ENCODE results near the gene MIX23. TPM values are rescaled to one million over a fixed set of nuclear protein-coding genes. Genes with fewer than 3 reads are reported as not detected.

MIX23 gene
- total RNA-seq (10 to 100 TPM; 23.4 to 25.1 TPM), polyA plus RNA-seq (1 to 10 TPM; 5.3 to 8.9 TPM)

- Mint-ChIP-seq H3K9me3 (no peaks in the 10 kb centered on the region), H3K4me3 (peak within 1 kb of the TSS; percentile 89 to 96 (median 94)), H3K27me3 (no peaks in the 10 kb centered on the region), H3K27ac (peak within 1 kb of the TSS; percentile 93 to 98 (median 95)), H3K4me1 (peaks cover 17 to 46% (median 34%) of the 10 kb centered on the region in 4 donors), H3K36me3 (peaks cover 0 to 19% of the 10 kb centered on the region in 2 donors)
- CTCF ChIA-PET (ENCODE audit: partially characterized antibody), result interaction anchor here (0.6 to 4.0 kb wide), 8 partner anchors 8 to 296 kb away, joined by 3 to 47 read pairs (median 4); partner anchors contain the start of gene WDR5B
- peak; percentile 81 to 88 (median 83) for DNase-seq
- Histone ChIP-seq H3K4me3 (ENCODE audit: low read length in 2 of 2) (peak within 1 kb of the TSS; percentile 72 to 84), H3K9me3 (ENCODE audit: control insufficient read depth in 1 of 2, low read length in 2 of 2) (no peaks in the 10 kb centered on the region), H3K36me3 (ENCODE audit: insufficient read depth, low read length) (no peaks in the 10 kb centered on the region), H3K27ac (ENCODE audit: low read depth, low read length) (peak within 1 kb of the TSS; percentile 76), H3K4me1 (ENCODE audit: insufficient read depth, low read length) (peaks cover 31% of the 10 kb centered on the region), H3K27me3 (ENCODE audit: insufficient read depth, low read length) (no peaks in the 10 kb centered on the region)
- intact Hi-C loops (cut with micrococcal nuclease), result loop anchor here (10.0 kb wide), 1 partner anchor 548 kb away; the partner anchor contains the start of genes EAF2 and IQCB1
- POLR2A ChIA-PET (ENCODE audit: partially characterized antibody), result interaction anchor here (0.6 to 3.6 kb wide), 14 partner anchors 10 to 1640 kb away, joined by 3 to 108 read pairs (median 8); partner anchors contain the start of genes DTX3L, GTF2E1, HCLS1 and HSPBAP1
These were observed at the start of gene MIX23 for GRCh38 chr3:122382888-122383666. MIX23 (minus strand) TSS chr3:122383231; CDS start chr3:122383224, 7 bp downstream.

- Mint-ChIP-seq H3K36me3 (peaks cover 83 to 87% of the 10 kb centered on the region in 2 donors), H3K4me3 (no peak overlapping the region), H3K27me3 (no peaks in the 10 kb centered on the region), H3K9me3 (peaks cover 0 to 15% (median 0%) of the 10 kb centered on the region in 8 donors), H3K27ac (peak overlapping the region in 2 of 7 donors; percentile 32 to 54), H3K4me1 (peaks cover 0 to 14% (median 5%) of the 10 kb centered on the region in 4 donors)
- POLR2A ChIA-PET (ENCODE audit: partially characterized antibody), result no interaction called here
- CTCF ChIA-PET (ENCODE audit: partially characterized antibody), result no interaction called here
- Histone ChIP-seq H3K4me3 (ENCODE audit: low read length in 2 of 2) (no peak overlapping the region), H3K9me3 (ENCODE audit: control insufficient read depth in 1 of 2, low read length in 2 of 2) (no peaks in the 10 kb centered on the region), H3K27ac (ENCODE audit: low read depth, low read length) (no peak overlapping the region), H3K36me3 (ENCODE audit: insufficient read depth, low read length) (peaks cover 22% of the 10 kb centered on the region), H3K4me1 (ENCODE audit: insufficient read depth, low read length) (no peaks in the 10 kb centered on the region), H3K27me3 (ENCODE audit: insufficient read depth, low read length) (no peaks in the 10 kb centered on the region)
- DNase-seq, result no peak
- intact Hi-C loops (cut with micrococcal nuclease), result no loop called here
These were observed 47.3 kb upstream of the MIX23 start for GRCh38 chr3:122430371-122430770.

- Mint-ChIP-seq H3K9me3 (peaks cover 0 to 15% (median 0%) of the 10 kb centered on the region in 8 donors), H3K36me3 (peaks cover 74 to 81% of the 10 kb centered on the region in 2 donors), H3K4me1 (peaks cover 0 to 14% (median 5%) of the 10 kb centered on the region in 4 donors), H3K27me3 (no peaks in the 10 kb centered on the region), H3K4me3 (no peak overlapping the region), H3K27ac (peak overlapping the region in 6 of 7 donors; percentile 5 to 70 (median 56))
- Histone ChIP-seq H3K27me3 (ENCODE audit: insufficient read depth, low read length) (no peaks in the 10 kb centered on the region), H3K9me3 (ENCODE audit: control insufficient read depth in 1 of 2, low read length in 2 of 2) (no peaks in the 10 kb centered on the region), H3K27ac (ENCODE audit: low read depth, low read length) (no peak overlapping the region), H3K4me3 (ENCODE audit: low read length in 2 of 2) (no peak overlapping the region), H3K36me3 (ENCODE audit: insufficient read depth, low read length) (peaks cover 26% of the 10 kb centered on the region), H3K4me1 (ENCODE audit: insufficient read depth, low read length) (no peaks in the 10 kb centered on the region)
- no peak for DNase-seq
- ChIA-PET POLR2A (ENCODE audit: partially characterized antibody) (interaction anchor here (1.3 kb wide), 1 partner anchor 12 kb away, joined by 6 read pairs; the partner anchor contains the start of gene WDR5B), CTCF (ENCODE audit: partially characterized antibody) (no interaction called here)
- intact Hi-C loops (cut with micrococcal nuclease), result no loop called here
These were observed 44.9 kb upstream of the MIX23 start for GRCh38 chr3:122427857-122428471.

GRCh38 chr3:122421836-122422235 lies 38.8 kb upstream of the MIX23 start:
- intact Hi-C loops (cut with micrococcal nuclease), result no loop called here
- peak overlapping the region in 3 of 7 donors; percentile 13 to 48 (median 37) for H3K27ac Mint-ChIP-seq
- H3K27me3 ChIP-seq (ENCODE audit: insufficient read depth, low read length), result no peaks in the 10 kb centered on the region
- ChIA-PET CTCF (ENCODE audit: partially characterized antibody) (interaction anchor here (1.1 kb wide), 1 partner anchor 14 kb away, joined by 3 read pairs; no protein-coding TSS in a partner anchor), POLR2A (ENCODE audit: partially characterized antibody) (no interaction called here)
- peaks cover 29 to 48% of the 10 kb centered on the region in 2 donors for H3K36me3 Mint-ChIP-seq
- no peaks in the 10 kb centered on the region for H3K9me3 Mint-ChIP-seq
- no peak overlapping the region for H3K4me3 Mint-ChIP-seq
- H3K4me1 ChIP-seq (ENCODE audit: insufficient read depth, low read length), result peaks cover 7% of the 10 kb centered on the region
- H3K27ac ChIP-seq (ENCODE audit: low read depth, low read length), result no peak overlapping the region
- H3K4me3 ChIP-seq (ENCODE audit: low read length in 2 of 2), result no peak overlapping the region
- no peaks in the 10 kb centered on the region for H3K9me3 ChIP-seq (ENCODE audit: control insufficient read depth in 1 of 2, low read length in 2 of 2)
- H3K27me3 Mint-ChIP-seq, result no peaks in the 10 kb centered on the region
- peaks cover 32% of the 10 kb centered on the region for H3K36me3 ChIP-seq (ENCODE audit: insufficient read depth, low read length)
- peaks cover 6 to 21% (median 11%) of the 10 kb centered on the region in 4 donors for H3K4me1 Mint-ChIP-seq
- no peak for DNase-seq

GRCh38 chr3:122421101-122421500 lies 38.1 kb upstream of the MIX23 start:
- ChIA-PET CTCF (ENCODE audit: partially characterized antibody) (interaction anchor here (1.0 to 1.1 kb wide), 2 partner anchors 12 to 13 kb away, joined by 3 read pairs; no protein-coding TSS in a partner anchor), POLR2A (ENCODE audit: partially characterized antibody) (interaction anchor here (1.3 kb wide), 1 partner anchor 37 kb away, joined by 3 read pairs; the partner anchor contains the start of gene FAM162A)
- DNase-seq, result no peak
- Histone ChIP-seq H3K27ac (ENCODE audit: low read depth, low read length) (no peak overlapping the region), H3K9me3 (ENCODE audit: control insufficient read depth in 1 of 2, low read length in 2 of 2) (no peaks in the 10 kb centered on the region), H3K36me3 (ENCODE audit: insufficient read depth, low read length) (peaks cover 25% of the 10 kb centered on the region), H3K27me3 (ENCODE audit: insufficient read depth, low read length) (no peaks in the 10 kb centered on the region), H3K4me3 (ENCODE audit: low read length in 2 of 2) (no peak overlapping the region), H3K4me1 (ENCODE audit: insufficient read depth, low read length) (peaks cover 11% of the 10 kb centered on the region)
- peaks cover 0 to 2% (median 0%) of the 10 kb centered on the region in 8 donors for H3K9me3 Mint-ChIP-seq
- peak overlapping the region in 2 of 7 donors; percentile 15 to 37 for H3K27ac Mint-ChIP-seq
- peaks cover 11 to 28% (median 18%) of the 10 kb centered on the region in 4 donors for H3K4me1 Mint-ChIP-seq
- peaks cover 22 to 48% of the 10 kb centered on the region in 2 donors for H3K36me3 Mint-ChIP-seq
- H3K4me3 Mint-ChIP-seq, result no peak overlapping the region
- H3K27me3 Mint-ChIP-seq, result no peaks in the 10 kb centered on the region
- intact Hi-C loops (cut with micrococcal nuclease), result no loop called here

GRCh38 chr3:122416966-122417365 lies 33.9 kb upstream of the MIX23 start:
- ChIA-PET CTCF (ENCODE audit: partially characterized antibody) (interaction anchor here (1.4 to 4.5 kb wide), 4 partner anchors 20 to 270 kb away, joined by 3 to 33 read pairs (median 10); partner anchors contain the start of genes FAM162A, MIX23 and PARP14), POLR2A (ENCODE audit: partially characterized antibody) (interaction anchor here (0.9 to 5.7 kb wide), 14 partner anchors 10 to 871 kb away, joined by 3 to 108 read pairs (median 10); partner anchors contain the start of genes DTX3L, FAM162A, HSPBAP1 and KPNA1)
- intact Hi-C loops (cut with micrococcal nuclease), result loop anchor here (1.0 to 10.0 kb wide), 12 partner anchors 24 to 1168 kb away; partner anchors contain the start of genes DTX3L, EAF2, FAM162A and GOLGB1
- Mint-ChIP-seq H3K4me3 (peak overlapping the region; percentile 96 to 100 (median 98)), H3K27ac (peak overlapping the region; percentile 97 to 100 (median 100)), H3K4me1 (peaks cover 36 to 67% (median 49%) of the 10 kb centered on the region in 4 donors), H3K9me3 (peaks cover 0 to 4% (median 0%) of the 10 kb centered on the region in 8 donors), H3K27me3 (no peaks in the 10 kb centered on the region), H3K36me3 (peaks cover 10 to 37% of the 10 kb centered on the region in 2 donors)
- H3K36me3 ChIP-seq (ENCODE audit: insufficient read depth, low read length), result peaks cover 12% of the 10 kb centered on the region
- H3K9me3 ChIP-seq (ENCODE audit: control insufficient read depth in 1 of 2, low read length in 2 of 2), result no peaks in the 10 kb centered on the region
- no peaks in the 10 kb centered on the region for H3K27me3 ChIP-seq (ENCODE audit: insufficient read depth, low read length)
- DNase-seq, result no peak
- H3K27ac ChIP-seq (ENCODE audit: low read depth, low read length), result peak overlapping the region; percentile 93
- peaks cover 35% of the 10 kb centered on the region for H3K4me1 ChIP-seq (ENCODE audit: insufficient read depth, low read length)
- peak overlapping the region; percentile 61 to 63 for H3K4me3 ChIP-seq (ENCODE audit: low read length in 2 of 2)

Data from CD4-positive, alpha-beta memory T cell (primary cell).